ENCODE measurements around the gene UCK2.

DNA sequence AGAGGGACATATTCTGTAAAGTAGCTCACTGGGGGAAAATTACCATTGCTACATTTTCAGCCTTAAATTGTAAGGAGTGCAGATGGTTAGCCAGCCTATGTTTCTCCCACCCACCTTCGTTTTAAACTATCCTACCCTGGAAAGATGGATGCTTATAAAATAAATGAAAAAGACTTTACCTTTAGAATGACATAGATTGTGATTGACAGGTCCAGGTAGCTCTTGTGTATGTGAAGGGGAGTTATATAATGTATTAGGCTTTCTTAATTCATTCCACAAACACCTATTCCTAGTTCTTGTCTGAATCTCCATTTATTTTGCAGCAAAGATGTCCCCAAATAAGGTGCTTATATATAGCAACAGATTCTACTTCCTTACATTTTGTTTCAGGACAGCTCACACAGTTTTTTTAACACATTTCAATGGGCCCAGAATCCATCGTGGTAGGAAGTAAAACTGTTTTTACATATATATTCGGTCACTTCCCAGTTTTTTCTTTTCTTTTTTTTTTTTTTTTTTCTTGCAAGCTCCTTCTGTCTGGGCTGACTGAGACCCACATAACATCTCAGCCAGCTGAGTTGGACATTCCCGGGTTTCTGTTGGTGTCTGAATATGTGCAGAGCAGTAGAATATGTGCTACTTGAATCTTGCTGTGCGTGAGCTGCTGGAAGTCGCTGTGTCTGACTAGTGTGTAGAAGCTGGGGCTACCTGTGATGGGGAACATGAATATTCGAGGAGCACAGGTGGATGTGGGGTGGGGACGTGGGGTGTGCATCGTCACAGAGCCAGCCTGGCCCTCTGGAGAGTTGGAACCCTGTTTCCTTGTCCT is 27.8 kb downstream of the UCK2 start:
- TF ChIP-seq RFX5 (IDR thresholded peaks at IDR 0.05; ENCODE audit: low read depth, low read length) (no peak), SUPT20H (IDR thresholded peaks at IDR 0.05; ENCODE audit: borderline replicate concordance, control insufficient read depth, low read depth, low read length) (no peak), POLR2A (IDR thresholded peaks at IDR 0.05; ENCODE audit: low read depth, low read length) (no peak), RB1 (IDR thresholded peaks at IDR 0.05; ENCODE audit: borderline replicate concordance) (no peak), EZH2 (IDR thresholded peaks at IDR 0.05; ENCODE audit: borderline replicate concordance, control insufficient read depth, low read depth, low read length) (no peak), SREBF2 (IDR thresholded peaks at IDR 0.05; ENCODE audit: low read length) (no peak), YY1 (IDR thresholded peaks at IDR 0.05; ENCODE audit: low read depth, low read length) (no peak)
- TF ChIP-seq, protein P1, sequence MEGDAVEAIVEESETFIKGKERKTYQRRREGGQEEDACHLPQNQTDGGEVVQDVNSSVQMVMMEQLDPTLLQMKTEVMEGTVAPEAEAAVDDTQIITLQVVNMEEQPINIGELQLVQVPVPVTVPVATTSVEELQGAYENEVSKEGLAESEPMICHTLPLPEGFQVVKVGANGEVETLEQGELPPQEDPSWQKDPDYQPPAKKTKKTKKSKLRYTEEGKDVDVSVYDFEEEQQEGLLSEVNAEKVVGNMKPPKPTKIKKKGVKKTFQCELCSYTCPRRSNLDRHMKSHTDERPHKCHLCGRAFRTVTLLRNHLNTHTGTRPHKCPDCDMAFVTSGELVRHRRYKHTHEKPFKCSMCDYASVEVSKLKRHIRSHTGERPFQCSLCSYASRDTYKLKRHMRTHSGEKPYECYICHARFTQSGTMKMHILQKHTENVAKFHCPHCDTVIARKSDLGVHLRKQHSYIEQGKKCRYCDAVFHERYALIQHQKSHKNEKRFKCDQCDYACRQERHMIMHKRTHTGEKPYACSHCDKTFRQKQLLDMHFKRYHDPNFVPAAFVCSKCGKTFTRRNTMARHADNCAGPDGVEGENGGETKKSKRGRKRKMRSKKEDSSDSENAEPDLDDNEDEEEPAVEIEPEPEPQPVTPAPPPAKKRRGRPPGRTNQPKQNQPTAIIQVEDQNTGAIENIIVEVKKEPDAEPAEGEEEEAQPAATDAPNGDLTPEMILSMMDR (IDR thresholded peaks at IDR 0.05 in 2 of 3, conservative IDR thresholded peaks at IDR 0.05 in 1 of 3; ENCODE audit: control insufficient read depth in 2 of 3, extremely low read depth in 1 of 3, insufficient read depth in 1 of 3, low read depth in 3 of 3, low read length in 3 of 3): no peak
